Muscle of arm (tissue), 12 donors: ENCODE data around the gene PRKG1. TPM values are rescaled to one million over a fixed set of nuclear protein-coding genes. Genes with fewer than 3 reads are reported as not detected.
A peak's percentile ranks its signal among the peaks of the same experiment; 100 is the strongest.

Source experiments
- DNase-seq: peaks from one replicate; pipeline ENCODE4 v3.0.0-alpha.2; 2013
- polyA plus RNA-seq, 12 donors: library from polyadenylated mRNA; unstranded; fragments of 120-200 nt; gene quantifications; one replicate each; pipeline ENCODE4 v1.2.1, GENCODE V29; 2013; ENCODE audit not compliant: insufficient read length in 12 of 12

PRKG1 gene
- polyA plus RNA-seq, 12 donors: 26.8 to 335 (median 50.4) TPM

DNA sequence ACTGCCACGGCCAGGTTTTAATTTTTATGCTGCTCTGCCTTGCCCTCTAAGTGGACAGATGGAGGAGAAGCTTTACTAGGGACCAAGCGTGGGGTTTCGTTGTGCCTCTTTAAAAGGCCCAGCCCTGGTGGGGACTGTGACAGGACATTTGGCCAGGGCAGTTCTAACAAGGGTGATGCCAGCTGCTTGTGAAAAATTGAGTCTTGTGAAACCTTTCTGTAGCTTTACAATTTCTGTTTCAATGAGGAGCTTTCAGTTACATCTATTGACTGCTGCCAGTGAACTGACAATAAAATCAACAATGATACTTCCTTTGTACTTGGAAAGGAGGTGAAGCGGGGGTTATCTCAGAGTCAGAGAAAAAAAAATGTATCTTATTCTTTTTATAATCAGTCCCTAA is 858.2 kb downstream of the PRKG1 start:
- no peak for DNase-seq

DNA sequence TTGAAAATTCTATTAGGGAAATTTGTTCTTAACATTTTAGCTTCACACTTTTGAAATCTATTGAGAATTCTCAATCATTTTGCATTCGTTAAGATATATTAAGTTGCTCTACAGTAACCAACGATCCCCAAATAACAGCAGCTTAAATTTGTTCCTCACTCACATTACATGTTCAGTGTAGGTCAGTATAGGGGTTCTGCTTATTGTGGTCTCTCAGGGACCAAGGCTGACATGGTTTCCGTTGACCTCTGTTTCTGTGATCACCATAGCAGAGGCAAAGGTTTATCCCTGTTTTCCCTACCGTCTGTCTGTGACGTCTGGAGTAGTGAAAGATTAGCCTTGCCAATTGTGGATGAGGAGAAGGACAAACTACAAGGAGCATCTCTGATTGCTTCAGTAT is 860.1 kb downstream of the PRKG1 start:
- DNase-seq: no peak

DNA sequence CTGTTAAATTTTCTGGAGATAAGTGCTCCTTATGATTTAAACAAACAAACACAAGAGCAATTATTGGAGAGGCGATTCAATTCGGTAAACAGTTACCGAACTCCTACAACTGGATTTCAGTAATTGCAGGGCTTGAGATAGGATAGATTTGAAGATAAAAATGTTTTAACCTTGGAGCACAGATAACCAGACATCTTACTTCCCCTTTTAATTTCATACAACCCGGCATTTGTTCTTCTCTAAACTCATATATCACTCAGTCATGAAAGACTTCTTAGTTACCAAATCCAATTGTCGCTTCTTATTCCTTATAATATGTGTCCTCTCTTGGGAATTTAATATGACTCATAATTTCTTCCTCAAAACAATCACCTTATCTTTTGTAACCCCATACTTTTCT is 861.1 kb downstream of the PRKG1 start:
- no peak for DNase-seq

DNA sequence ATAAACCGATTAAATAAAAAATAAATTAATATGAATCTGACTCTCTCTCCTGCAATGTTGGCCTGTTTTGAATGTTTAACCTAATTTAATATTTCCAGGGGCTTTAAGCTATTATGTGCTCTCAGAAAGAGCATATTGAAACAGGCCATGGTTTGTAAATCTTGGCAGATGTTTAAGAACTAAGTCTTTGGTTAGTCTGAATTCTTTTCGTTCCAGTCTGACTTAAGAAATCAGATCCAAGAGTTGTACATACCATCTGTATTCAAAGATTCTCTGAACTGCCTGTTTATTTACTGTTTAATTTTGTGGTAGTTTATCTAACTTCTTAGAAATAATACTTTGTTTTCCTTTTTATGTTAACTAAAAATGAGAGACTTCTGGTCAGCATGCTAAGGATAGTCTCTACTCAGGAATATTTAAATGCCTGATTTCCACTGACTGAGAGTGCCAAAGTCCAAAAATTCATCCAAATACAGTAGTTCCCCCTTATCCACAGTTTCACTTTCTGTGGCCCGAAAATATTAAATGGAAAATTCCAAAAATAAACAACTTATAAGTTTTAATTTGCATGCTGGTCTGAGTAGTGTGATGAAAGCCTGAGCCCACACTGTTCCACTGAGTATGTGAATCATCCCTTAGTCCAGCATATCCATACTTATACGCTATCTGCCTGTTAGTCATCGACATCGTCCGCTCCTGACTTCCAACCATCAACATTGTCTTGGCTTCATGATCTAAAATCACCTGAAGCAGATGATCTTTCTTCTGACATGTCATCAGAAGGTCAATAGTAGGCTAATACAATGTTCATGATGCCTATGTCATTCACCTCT is 863.2 kb downstream of the PRKG1 start:
- no peak for DNase-seq

DNA sequence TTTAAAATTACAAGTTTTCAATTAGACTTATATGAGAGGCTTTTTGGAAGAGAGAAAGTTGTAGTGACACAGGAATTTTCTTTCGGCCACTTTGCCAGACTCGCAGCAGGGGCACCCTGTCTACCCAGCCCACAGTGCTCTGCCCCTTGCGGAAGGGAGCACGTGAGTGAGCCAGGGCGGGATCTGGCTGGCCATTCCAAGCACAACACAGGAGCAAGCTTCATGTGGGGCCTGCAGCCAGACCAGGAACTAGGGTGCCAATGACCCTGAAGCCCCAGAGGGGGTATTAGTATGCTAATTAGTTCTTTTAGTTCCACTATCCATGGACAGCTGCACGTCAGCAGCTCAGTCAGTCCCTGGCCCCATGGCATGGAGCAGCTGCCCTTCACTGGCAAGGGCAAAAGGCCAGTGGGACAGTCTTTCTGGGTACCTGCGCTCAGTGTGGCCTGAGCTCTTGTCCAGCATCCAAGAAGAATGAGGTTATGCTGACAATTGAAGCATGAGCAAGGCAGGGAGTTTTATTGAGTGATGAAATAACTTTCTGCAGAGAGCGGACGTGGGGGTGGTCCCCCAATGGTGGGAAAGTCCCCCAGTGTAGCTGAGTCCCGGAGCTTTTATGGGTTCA is 876.2 kb downstream of the PRKG1 start:
- no peak for DNase-seq

DNA sequence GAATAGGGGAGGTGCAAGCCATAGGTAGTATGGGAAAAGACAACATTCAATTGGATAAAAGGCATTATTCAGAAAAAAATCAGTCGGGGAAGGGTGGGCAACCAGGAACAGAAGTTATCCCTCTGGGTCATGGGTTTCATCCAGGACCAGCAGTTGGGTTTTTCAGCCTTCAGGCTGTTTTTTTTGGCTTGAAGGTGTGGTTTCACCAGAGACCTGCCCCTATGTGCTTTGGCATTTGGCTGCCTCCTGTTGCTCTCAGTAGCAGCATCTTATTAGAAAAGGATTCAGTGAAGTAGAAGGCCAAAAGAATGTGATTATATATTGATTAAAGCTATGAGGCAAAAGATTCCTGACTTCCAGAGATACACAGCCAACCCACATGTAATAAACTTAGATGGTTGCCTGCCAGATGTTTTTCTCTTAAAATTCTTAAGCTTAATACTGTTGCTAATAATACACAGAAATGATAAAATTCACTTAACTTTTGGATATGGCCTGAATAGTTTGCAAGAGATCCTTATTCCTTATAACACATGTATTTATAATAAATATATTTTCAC is 876.8 kb downstream of the PRKG1 start:
- no peak for DNase-seq

DNA sequence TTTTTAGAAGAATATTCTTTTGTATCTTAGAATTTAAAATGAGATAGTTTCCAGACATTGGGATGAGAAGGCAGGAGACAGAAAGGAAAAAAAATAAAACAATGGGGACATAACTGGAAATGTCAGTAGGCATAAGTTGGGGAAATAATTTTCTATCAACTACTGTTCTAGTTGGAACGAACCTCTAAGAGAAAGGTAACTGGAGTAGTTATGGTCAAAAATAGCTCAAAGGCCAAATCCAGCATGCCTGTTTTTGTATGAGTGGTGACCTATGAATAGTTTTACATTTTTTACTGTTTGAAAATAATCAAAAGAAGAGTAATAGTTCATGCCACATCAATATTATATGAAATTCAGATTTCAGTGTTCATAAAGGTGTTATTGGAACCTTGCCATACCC is 877.3 kb downstream of the PRKG1 start:
- no peak for DNase-seq

DNA sequence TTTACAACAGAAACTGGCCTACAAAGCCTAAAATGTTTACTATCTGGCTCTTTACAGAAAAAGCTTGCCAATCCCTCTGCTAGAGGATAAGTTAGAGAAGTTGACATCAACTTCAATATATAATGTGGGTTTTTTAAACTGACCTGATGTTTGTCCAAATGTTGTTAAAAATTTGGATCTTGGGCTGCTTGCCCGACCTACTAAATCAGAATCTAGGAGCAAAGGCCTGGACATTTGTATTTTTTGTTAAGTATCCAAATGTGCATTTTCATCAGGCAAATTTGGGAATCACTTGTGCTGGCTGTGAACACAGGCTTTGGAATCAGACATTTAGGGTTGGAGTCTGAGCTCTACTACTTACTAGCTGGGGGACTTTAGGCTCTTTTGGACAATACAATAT is 877.8 kb downstream of the PRKG1 start:
- peak; percentile 65 for DNase-seq

DNA sequence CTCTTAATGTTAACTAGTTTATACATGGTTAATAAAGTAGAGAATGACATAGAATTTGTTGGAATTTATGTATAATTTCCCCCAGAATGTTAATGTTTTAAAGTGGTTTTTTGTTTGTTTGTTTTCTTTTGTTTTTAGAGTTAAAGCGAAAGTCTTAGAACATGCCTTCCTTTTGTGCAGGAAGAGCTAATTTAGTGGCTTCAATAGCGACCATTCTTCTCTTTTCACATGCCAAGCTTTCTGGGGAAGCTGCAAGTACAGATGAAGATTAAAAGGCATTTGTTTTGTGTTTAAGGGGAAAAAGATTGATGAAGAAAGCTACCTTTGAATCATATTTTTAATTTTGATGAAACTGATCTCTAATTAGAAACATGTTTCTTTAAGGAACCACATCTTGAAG is 881.4 kb downstream of the PRKG1 start:
- no peak for DNase-seq

DNA sequence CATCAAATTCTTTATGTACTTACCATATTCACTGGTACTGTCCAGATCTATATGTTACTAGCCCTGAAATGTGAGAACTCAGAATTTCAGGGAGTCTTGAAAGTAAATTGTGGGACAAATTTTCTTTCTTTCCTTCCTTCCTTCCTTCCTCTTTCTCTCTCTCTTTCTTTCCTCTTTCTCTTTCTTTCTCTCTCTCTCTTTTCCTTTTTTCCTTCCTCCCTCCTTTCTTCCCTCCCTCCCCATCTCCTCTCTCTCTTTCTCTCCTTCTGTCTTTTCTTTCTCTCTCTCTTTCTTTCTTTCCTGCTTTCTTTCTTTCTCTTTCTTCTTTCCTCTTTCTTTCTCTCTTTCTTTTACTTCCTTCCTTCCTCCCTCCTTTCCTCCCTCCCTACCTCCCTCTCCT is 882.5 kb downstream of the PRKG1 start:
- DNase-seq: no peak

DNA sequence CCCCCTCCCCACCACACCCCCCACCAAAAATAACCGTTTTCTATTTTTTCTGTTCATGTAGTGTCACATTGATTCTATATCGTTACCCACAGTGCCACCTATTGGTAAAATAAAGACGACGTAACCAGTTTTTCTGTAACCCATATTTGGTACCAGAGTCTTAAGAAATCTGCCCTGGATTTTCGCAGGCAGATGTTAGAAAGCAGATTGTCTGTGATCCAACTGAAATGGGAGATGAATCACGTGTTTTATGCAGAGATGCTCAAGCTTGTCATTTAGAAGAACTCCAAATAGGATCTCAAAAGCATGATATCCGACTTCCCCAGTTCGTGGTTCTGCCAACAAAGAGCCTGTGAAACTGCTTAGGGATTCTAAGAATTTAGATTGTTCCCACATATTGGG is 886.2 kb downstream of the PRKG1 start:
- peak; percentile 69 for DNase-seq

DNA sequence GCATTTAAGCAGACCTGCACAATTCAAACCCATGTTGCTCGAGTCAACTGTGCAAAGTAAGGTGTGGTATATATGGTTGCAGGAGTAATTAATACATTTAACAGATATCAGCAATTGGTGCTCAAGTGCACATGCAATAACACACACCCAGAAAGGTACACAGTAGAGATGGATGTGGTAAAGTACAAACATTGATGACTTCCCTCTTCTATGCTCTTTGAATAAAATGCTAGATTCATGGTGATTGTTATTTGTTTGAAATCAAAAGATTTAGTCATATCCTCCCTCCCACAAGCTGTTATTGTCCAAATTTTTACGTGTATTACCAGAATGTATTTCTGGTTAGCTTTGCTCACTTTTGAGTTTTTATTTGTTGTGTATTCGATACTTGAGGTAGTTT is 887.1 kb downstream of the PRKG1 start:
- no peak for DNase-seq

DNA sequence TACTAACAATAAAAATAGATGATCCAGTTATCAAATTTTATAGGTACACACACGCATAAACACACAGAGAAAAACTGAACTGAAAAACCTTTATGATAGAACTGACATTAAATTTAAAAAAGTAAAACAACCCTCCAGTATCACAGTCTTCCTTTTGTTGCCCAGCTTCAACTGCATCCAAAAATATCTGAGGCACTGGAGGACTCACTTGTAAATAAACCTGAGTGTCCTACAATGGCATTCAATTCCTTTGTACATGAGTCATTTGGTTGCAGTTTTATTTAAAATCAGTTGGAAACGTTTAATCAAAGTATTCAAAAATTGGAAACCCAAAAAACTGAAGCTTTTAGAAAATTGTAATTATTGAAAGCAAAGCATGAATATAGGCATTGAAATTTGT is 890.3 kb downstream of the PRKG1 start:
- no peak for DNase-seq

DNA sequence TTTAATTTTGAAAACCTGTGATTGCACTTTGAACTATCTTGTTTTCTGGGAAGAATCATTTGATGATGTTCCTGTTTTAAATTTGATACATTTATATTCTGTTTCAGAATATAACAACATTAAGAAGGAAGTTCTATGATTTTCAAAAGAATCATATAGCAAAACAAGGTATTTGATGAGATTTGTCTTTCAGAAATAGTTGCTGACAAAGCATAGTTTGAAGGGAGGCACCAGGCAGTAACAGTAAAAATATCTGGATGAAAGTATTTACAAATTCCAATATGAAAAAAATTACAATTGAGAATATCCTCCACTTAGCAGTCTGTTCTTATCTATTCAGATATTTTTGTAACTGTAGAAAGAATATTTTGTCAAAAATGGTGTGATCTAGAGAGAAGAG is 891.2 kb downstream of the PRKG1 start:
- DNase-seq: no peak

DNA sequence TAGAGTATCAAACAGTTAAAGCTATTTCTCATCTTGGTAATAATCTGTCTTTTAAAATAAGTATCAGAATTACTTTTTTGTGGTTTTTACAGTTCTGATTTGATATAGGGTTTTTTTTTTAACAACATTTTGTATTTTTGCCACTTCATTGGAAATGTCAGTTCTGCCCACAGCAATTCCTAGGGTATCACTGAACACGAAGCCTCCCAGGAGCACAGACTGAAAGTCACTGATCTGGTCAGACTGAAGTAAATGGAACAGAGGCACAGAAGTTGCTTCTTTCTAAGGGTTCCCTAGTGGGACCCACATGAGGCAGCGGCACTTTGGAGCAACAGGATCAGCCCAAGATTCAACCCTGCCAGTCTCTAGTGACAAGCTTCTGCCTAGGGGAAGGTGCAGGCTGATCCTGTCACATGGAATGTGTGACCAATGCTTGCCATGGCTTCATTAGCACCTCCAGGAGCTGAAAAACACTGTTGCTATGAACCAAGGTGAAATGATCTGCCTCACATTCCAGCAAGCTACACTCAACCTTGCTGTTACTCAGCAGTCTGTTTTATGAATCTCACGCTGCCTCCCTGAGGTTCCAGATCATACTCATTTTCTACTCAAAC is 898.6 kb downstream of the PRKG1 start:
- DNase-seq: no peak

DNA sequence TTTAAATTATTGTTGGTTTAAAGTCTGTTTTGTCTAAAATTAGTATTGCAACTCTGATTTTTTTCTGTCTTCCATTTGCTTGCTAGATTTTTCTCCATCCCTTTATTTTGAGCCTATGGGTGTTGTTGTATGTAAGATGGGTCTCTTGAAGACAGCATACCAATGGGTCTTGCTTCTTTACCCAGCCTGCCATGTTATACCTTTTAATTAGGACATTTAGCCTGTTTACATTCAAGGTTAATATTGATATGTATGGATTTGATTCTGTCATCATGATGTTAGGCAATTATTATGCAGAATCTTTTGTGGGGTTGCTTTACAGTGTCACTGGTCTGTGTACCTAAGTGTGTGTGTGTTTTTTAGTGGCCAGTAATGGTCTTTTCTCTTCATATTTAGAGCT is 906.5 kb downstream of the PRKG1 start:
- DNase-seq: no peak

DNA sequence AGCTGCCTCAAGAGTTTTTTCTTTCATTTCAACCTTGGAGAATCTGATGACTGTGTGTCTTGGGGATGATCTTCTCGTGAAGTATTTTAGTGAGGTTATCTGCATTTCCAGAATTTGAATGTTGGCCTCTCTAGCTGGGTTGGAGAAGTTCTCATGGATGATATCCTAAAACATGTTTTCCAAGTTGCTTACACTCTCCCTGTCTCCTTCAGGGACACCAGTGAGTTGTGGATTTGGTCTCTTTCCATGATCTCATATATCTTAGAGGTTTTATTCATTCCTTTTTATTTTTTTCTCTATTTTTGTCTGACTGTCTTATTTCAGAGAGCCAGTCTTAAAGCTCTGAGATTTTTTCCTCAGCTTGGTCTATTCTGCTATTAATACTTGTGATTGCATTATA is 907.4 kb downstream of the PRKG1 start:
- peak; percentile 31 for DNase-seq

DNA sequence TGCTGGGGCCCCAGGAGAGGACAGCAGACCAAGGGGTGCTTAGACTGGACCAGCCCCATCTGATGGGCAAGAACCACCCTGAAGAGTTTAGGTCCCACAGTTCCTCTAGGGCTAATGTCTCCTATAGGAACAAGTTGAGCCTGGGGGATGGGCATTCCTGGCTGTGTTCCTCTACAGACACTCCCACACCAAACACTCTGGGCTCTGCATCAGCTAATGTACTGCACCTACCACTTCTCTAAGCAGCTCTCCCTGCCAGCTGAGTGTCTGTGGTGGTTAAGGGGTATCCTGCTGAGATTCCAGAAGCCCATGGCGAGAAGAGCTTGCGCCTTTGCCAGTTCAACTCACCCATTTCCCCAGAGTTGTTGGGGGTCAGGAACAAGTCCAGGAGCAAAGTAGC is 909.2 kb downstream of the PRKG1 start:
- DNase-seq: no peak

DNA sequence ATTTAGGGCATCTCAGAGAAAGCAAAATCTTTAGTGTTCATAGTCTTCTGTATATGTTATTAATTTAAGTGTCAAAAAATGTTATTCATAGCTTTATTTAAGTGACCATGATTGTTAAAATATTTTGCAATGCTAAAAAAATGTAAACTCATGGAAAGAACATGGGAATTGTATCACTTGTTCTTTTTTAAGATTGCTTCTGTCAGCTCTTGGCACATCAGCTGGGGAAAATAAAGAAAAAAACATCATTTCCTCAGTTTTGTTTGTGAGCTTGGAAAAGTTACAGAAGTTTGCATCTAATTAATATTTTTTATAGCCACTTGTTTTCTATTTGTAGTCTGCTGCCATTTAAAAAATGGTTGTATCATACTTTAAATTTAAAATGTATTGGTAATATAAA is 911.0 kb downstream of the PRKG1 start:
- DNase-seq: no peak

DNA sequence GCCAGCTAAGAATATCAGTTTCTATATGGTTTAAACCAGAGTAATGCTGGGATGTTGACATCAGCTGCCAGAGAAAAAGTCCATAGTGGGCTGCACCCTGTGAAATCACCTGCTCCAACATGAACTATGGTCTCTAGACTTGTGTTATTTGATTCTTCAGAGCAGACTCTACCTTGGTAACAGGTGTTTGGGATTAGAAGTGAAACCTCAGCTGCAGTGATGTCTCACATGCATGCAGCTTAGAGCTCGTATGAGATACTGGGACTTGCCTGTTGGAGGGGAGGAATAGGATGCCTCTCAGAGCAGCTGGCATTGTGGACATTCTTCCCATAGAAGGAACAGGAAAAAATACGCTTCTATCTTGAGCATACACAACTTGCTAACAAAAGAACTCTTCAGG is 912.2 kb downstream of the PRKG1 start:
- DNase-seq: no peak

DNA sequence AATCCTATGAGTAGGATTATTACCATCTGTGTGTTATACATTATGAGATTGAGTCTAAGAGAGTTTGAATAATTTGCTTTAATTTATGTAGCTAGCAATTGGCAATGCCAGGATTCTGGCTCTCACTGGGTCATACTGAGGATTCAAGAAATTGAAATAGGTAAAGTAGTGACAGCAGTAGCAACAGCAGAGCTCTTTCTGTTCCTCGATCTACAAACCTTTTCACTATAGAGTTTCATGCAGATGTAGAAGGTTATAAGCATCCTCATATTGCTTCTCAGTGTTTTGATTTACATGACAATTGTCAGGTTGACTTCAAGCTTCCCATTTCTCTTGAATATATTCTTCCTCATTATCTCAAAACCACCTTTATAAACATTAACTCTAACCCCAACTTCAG is 919.2 kb downstream of the PRKG1 start:
- DNase-seq: no peak

DNA sequence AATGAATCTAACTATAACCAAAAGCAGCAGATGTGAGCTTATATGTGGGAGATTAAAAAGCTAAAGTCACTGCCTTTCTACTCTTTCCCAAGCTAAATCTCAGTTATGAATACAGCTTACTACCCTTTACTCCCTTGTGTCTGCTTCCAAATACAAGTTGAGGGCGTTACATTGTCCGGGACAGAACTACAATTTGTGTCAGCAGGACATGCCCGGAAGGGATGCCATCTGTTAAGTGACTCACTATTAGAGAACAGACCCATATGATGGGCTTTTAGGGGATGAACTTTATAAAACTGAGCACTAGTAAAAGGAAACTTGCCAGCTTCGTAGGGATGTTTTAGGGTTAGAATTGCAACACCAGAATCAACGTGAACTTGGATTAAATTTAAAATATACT is 924.8 kb downstream of the PRKG1 start:
- no peak for DNase-seq

DNA sequence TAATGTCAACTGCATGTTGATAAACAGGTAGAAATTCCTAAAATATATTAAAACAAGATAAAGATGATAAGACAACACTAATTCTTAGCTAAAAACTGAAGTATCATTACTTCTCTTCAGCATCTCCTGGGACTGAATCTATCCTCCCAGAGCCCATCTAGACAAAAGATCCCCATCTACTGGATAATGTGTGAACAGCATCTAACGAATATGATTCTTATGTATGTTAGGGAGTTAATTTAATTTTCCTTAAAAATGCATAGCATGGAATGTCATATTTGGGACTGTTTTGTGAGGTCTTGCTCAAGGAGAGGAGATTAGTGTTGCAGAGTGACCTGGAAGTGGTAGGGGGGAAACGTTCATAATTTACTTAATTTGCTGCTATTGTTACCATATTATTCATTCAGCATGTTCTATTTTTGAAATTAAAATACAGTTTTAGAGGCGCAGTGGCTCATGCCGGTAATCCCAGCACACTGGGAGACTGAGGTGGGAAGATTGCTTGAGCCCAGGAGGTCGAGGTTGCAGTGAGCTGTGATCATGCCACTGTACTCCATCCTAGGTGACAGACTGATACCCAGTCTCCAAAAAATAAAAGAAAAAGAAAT is 930.2 kb downstream of the PRKG1 start:
- DNase-seq: peak; percentile 38
